K562 (cell line): ENCODE results near the gene TRIM34. TPM values are rescaled to one million over a fixed set of nuclear protein-coding genes. Genes with fewer than 3 reads are reported as not detected.
A peak's percentile ranks its signal among the peaks of the same experiment; 100 is the strongest.

Experiments used
- ARID1B ChIP-seq: fragments of 450-650 bp; IDR thresholded peaks from 2 replicates; pipeline ENCODE4 v1.6.1; 2016; ENCODE audit warnings: antibody characterized with exemption, mild to moderate bottlenecking, inconsistent platforms
- BCL6 ChIP-seq: fragments of 250-450 bp; sonication (Bioruptor Pico); IDR thresholded peaks from 2 replicates; pipeline ENCODE4 v1.4.0; 2020
- DACH1 ChIP-seq: fragments of 450-650 bp; IDR thresholded peaks from 2 replicates; pipeline ENCODE4 v1.6.1; 2018; ENCODE audit not compliant: partially characterized antibody
- GABPB2 ChIP-seq: fragments of 250-450 bp; sonication (Bioruptor Pico); conservative IDR thresholded peaks from 2 replicates; pipeline ENCODE4 v1.5.1; 2021; ENCODE audit warnings: mild to moderate bottlenecking
- NCOA4 ChIP-seq: fragments of 450-650 bp; IDR thresholded peaks from 2 replicates; pipeline ENCODE4 v1.6.1; 2018; ENCODE audit warnings: mild to moderate bottlenecking; ENCODE audit not compliant: partially characterized antibody
- RBBP5 ChIP-seq: fragments of 200-600 bp; sonication (generic); IDR thresholded peaks from 2 replicates; pipeline ENCODE4 v1.6.1; 2012; ENCODE audit warnings: borderline replicate concordance, mild to moderate bottlenecking, low read length, control low read depth, inconsistent platforms; ENCODE audit not compliant: insufficient read depth, poor library complexity, severe bottlenecking
- SIN3B ChIP-seq: fragments of 450-650 bp; IDR thresholded peaks from 2 replicates; pipeline ENCODE4 v1.6.1; 2017; ENCODE audit warnings: low read depth, mild to moderate bottlenecking, moderate library complexity
- SMAD3 ChIP-seq: fragments of 450-650 bp; formaldehyde crosslinking; conservative IDR thresholded peaks from 2 replicates; pipeline ENCODE4 v1.4.0; 2020; ENCODE audit warnings: mild to moderate bottlenecking
- ZBTB11 ChIP-seq, 3 experiments: fragments of 200-800 bp in 1 of 3; fragments of 250-450 bp in 1 of 3; fragments of 450-650 bp in 1 of 3; sonication (Bioruptor Pico) in 1 of 3; sonication (Bioruptor generic) in 1 of 3; formaldehyde crosslinking in 1 of 3; IDR thresholded peaks; 2 replicates each; pipeline versions ENCODE4 v1.6.1 to v1.8.0; 2016 to 2022; ENCODE audit warnings: mild to moderate bottlenecking in 2 of 3, missing genetic modification characterization in 2 of 3, missing compliant biosample characterization in 1 of 3, moderate library complexity in 1 of 3
- ZBTB34 ChIP-seq: fragments of 250-450 bp; sonication (Bioruptor Pico); IDR thresholded peaks from 2 replicates; pipeline ENCODE4 v1.8.0; 2021; ENCODE audit warnings: mild to moderate bottlenecking, moderate library complexity
- ZBTB43 ChIP-seq: sonication (generic); formaldehyde crosslinking; IDR thresholded peaks from 2 replicates; pipeline ENCODE4 v1.8.0; 2023; ENCODE audit warnings: mild to moderate bottlenecking, missing genetic modification reagents
- ZFPM2 ChIP-seq: fragments of 250-450 bp; sonication (Bioruptor Pico); IDR thresholded peaks from 2 replicates; pipeline ENCODE4 v1.5.1; 2022; ENCODE audit warnings: mild to moderate bottlenecking
- ZNF134 ChIP-seq: fragments of 250-450 bp; sonication (Bioruptor Pico); conservative IDR thresholded peaks from 2 replicates; pipeline ENCODE4 v1.4.0; 2020
- ZNF280A ChIP-seq: fragments of 450-650 bp; IDR thresholded peaks from 2 replicates; pipeline ENCODE4 v1.6.1; 2018; ENCODE audit warnings: mild to moderate bottlenecking, low read depth; ENCODE audit not compliant: partially characterized antibody
- ZNF324 ChIP-seq: fragments of 250-450 bp; sonication (Bioruptor Pico); IDR thresholded peaks from 2 replicates; pipeline ENCODE4 v1.4.0; 2020; ENCODE audit warnings: mild to moderate bottlenecking
- ZNF395 ChIP-seq: fragments of 200-800 bp; sonication (Bioruptor generic); IDR thresholded peaks from 2 replicates; pipeline ENCODE4 v1.6.1; 2017; ENCODE audit warnings: missing genetic modification characterization, missing compliant biosample characterization
- ZNF778 ChIP-seq: fragments of 450-650 bp; formaldehyde crosslinking; IDR thresholded peaks from 2 replicates; pipeline ENCODE4 v1.4.0; 2020; ENCODE audit warnings: mild to moderate bottlenecking, moderate library complexity
- ZNF785 ChIP-seq: fragments of 250-450 bp; sonication (Bioruptor Pico); IDR thresholded peaks from 2 replicates; pipeline ENCODE4 v1.4.0; 2020; ENCODE audit warnings: mild to moderate bottlenecking
- polyA plus RNA-seq, 8 experiments: library from polyadenylated mRNA; depleted of rRNA in 4 of 8; stranded (reverse) in 5 of 8; unstranded in 3 of 8; fragments of >200 nt; fragmentation: Nextera tagmentation in 2 of 8; fragmentation: Illumina TruSeq in 1 of 8; extraction: Ambion mirVana in 2 of 8; extraction: Trizol in 1 of 8; gene quantifications; 2 replicates each; pipeline versions ENCODE4 v1.2.1 to v1.2.3, GENCODE V29; 2011 to 2014; ENCODE audit warnings: inconsistent platforms in 1 of 8, missing spikeins in 1 of 8
- total RNA-seq, 7 experiments: library from RNA; depleted of rRNA in 6 of 7; stranded (reverse); fragments of >200 nt in 6 of 7; fragmentation: Illumina TruSeq in 2 of 7; extraction: Trizol in 2 of 7; gene quantifications; 2 replicates each; pipeline versions ENCODE4 v1.2.1 to v1.2.3, GENCODE V29; 2011 to 2021; ENCODE audit warnings: low replicate concordance in 1 of 7

The TRIM34 gene
- total and polyA plus RNA-seq, 9 of the 15 experiments (the other 6 are each of a cell fraction or from before 2014, with no cell fraction given) = 0.31 to 2.9 (median 1.3) TPM

GRCh38 chr11:5624489-5625279 is at the start of gene TRIM34 (continued):
- TF ChIP-seq ZNF280A (no peak), ZNF395 (CRISPR knock-in tag) (no peak), ZBTB43 (CRISPR knock-in tag) (no peak), RBBP5 (peak; percentile 40), GABPB2 (CRISPR knock-in tag) (no peak), ZFPM2 (CRISPR knock-in tag) (0 out of 2 replicates have a peak, but pooled peaks have one; percentile 23), BCL6 (CRISPR knock-in tag) (no peak), ARID1B (0 out of 2 replicates have a peak, but pooled peaks have one; percentile 18), SMAD3 (CRISPR knock-in tag) (no peak), SIN3B (no peak), ZNF778 (CRISPR knock-in tag) (no peak), ZNF785 (CRISPR knock-in tag) (no peak), DACH1 (no peak), ZNF134 (CRISPR knock-in tag) (no peak), ZBTB11 (CRISPR knock-in tag; IDR thresholded peaks at IDR 0.05) (no peak), NCOA4 (no peak), ZNF324 (CRISPR knock-in tag) (no peak), ZBTB34 (no peak)
